ENCODE measurements around the gene VGLL3. TPM values are rescaled to one million over a fixed set of nuclear protein-coding genes. Genes with fewer than 3 reads are reported as not detected.
A peak's percentile ranks its signal among the peaks of the same experiment; 100 is the strongest.

VGLL3 gene
- total and polyA plus RNA-seq, 2 of the 4 experiments (the other 2 are of a cell fraction): 46.2 to 97.3 TPM

DNA sequence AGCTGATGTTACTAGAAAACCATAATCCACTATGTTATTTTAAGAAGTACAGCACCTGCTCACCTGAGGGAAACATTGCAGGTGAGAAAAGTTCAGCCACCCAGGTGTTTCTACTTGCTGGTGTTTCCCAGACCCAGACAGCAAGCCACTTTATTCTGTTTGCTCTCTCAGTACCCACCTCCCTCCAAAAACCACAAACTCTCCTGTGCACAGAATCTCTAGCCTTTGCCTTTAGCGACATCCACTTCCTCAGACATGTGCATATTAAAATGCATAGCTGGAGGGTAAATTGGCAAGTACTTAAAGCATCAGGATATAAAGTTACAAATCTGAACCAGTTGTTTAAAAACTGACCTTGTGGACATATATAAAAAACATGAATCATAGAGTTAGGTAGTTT, 36.7 kb downstream of the VGLL3 start:
- H2BK120ac ChIP-seq (ENCODE audit: low read depth, low read length): no peak overlapping the region
- H3K23ac ChIP-seq (ENCODE audit: low read depth, low read length): peak overlapping the region; percentile 43; the same call in 1 of the 2 replicates
- no peak overlapping the region for H3K56ac ChIP-seq (ENCODE audit: extremely low read depth, insufficient read depth, low read length)
- DNase-seq: peak; percentile 36
- H4K91ac ChIP-seq (ENCODE audit: insufficient read depth, low read depth, low read length): no peak overlapping the region
- ChIA-PET CTCF (interaction anchor here (0.6 kb wide), 1 partner anchor 143 kb away, joined by 3 read pairs; no protein-coding TSS in a partner anchor), POLR2A (ENCODE audit: unreplicated experiment) (no interaction called here)
- no peaks in the 10 kb centered on the region for H3K36me3 ChIP-seq (ENCODE audit: control insufficient read depth, insufficient read depth, low read length)
- H2AK5ac ChIP-seq (ENCODE audit: low read depth, low read length): no peak overlapping the region
- H3K4ac ChIP-seq (ENCODE audit: low read depth, low read length): no peak overlapping the region
- in situ Hi-C loops (cut with MboI; ENCODE audit: low sequenced_read_pairs) (no loop called here), dilution Hi-C loops (cut with HindIII; ENCODE audit: low sequenced_read_pairs, unreplicated experiment) (no loop called here), intact Hi-C loops (cut with micrococcal nuclease) (no loop called here)
- H2AFZ ChIP-seq (replicated peaks; ENCODE audit: low read length, poor library complexity): no peak overlapping the region
- no peak overlapping the region for H2BK15ac ChIP-seq (ENCODE audit: low read depth, low read length)
- H2AK9ac ChIP-seq (replicated peaks; ENCODE audit: low read depth, low read length, poor library complexity): no peak overlapping the region
- peaks cover 19% of the 10 kb centered on the region for H3K4me1 ChIP-seq (ENCODE audit: control insufficient read depth, insufficient read depth, low read length)
- no peak overlapping the region; the same call in 1 of the 2 replicates for H3K27ac ChIP-seq (ENCODE audit: insufficient read depth, low read length)
- no peak overlapping the region for H2BK5ac ChIP-seq (ENCODE audit: low read depth, low read length, poor library complexity, severe bottlenecking)
- no peak overlapping the region; a peak in 1 of 4 replicates for H4K8ac ChIP-seq (ENCODE audit: low read depth in 2 of 2, low read length in 2 of 2)
- H3K4me2 ChIP-seq (ENCODE audit: low read depth, low read length): 0 out of 2 replicates have a peak overlapping the region, but pooled peaks have one; percentile 22
- no TSS peak for BruUV-seq (replicated peaks)
- no peak overlapping the region for H3K9ac ChIP-seq (ENCODE audit: low read depth, low read length)
- no peak overlapping the region for H4K5ac ChIP-seq (ENCODE audit: low read depth, low read length)
- no peak overlapping the region for H3K14ac ChIP-seq (replicated peaks; ENCODE audit: low read depth, low read length)
- H2BK20ac ChIP-seq (ENCODE audit: low read depth, low read length): no peak overlapping the region
- H3K27me3 ChIP-seq (ENCODE audit: control insufficient read depth, insufficient read depth, low read length): no peaks in the 10 kb centered on the region
- peaks cover 3% of the 10 kb centered on the region; the same call in 1 of the 2 replicates for H4K20me1 ChIP-seq (ENCODE audit: insufficient read depth, low read length)
- H3K9me1 ChIP-seq (ENCODE audit: insufficient read depth, low read length): no peaks in the 10 kb centered on the region
- H3K18ac ChIP-seq (ENCODE audit: low read depth, low read length): no peak overlapping the region
- WGBS, 2 experiments (ENCODE audit: extremely low coverage in 2 of 2, insufficient read length in 1 of 2): no CpG with 5 or more reads among the region's 1 CpG
- ATAC-seq (ENCODE audit: low read depth): no peak
- no peaks in the 10 kb centered on the region for H3K9me3 ChIP-seq (ENCODE audit: control insufficient read depth, insufficient read depth, low read length)
- H3K4me3 ChIP-seq (ENCODE audit: insufficient read depth, low read depth, low read length): no peak overlapping the region
- peaks cover 14 to 40% of the 10 kb centered on the region in 2 experiments; a peak in 3 of 4 replicates for H3K79me1 ChIP-seq (ENCODE audit: low read depth in 1 of 2, low read length in 2 of 2)
- TF ChIP-seq FOS (IDR thresholded peaks at IDR 0.05; ENCODE audit: low read depth, low read length): no peak
- TF ChIP-seq, protein P1, sequence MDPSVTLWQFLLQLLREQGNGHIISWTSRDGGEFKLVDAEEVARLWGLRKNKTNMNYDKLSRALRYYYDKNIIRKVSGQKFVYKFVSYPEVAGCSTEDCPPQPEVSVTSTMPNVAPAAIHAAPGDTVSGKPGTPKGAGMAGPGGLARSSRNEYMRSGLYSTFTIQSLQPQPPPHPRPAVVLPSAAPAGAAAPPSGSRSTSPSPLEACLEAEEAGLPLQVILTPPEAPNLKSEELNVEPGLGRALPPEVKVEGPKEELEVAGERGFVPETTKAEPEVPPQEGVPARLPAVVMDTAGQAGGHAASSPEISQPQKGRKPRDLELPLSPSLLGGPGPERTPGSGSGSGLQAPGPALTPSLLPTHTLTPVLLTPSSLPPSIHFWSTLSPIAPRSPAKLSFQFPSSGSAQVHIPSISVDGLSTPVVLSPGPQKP (IDR thresholded peaks at IDR 0.05; ENCODE audit: borderline replicate concordance, low read depth, low read length): no peak
- TF ChIP-seq MXI1 (IDR thresholded peaks at IDR 0.05; ENCODE audit: borderline replicate concordance, low read depth, low read length): no peak
- no peak for TF ChIP-seq RFX5 (IDR thresholded peaks at IDR 0.05; ENCODE audit: low read depth, low read length)
- TF ChIP-seq, protein P2, sequence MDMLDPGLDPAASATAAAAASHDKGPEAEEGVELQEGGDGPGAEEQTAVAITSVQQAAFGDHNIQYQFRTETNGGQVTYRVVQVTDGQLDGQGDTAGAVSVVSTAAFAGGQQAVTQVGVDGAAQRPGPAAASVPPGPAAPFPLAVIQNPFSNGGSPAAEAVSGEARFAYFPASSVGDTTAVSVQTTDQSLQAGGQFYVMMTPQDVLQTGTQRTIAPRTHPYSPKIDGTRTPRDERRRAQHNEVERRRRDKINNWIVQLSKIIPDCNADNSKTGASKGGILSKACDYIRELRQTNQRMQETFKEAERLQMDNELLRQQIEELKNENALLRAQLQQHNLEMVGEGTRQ (IDR thresholded peaks at IDR 0.05; ENCODE audit: low read depth, low read length): no peak
- TF ChIP-seq MAFK (IDR thresholded peaks at IDR 0.05; ENCODE audit: low read depth, low read length): no peak
- TF ChIP-seq CHD1 (IDR thresholded peaks at IDR 0.05; ENCODE audit: low read depth, low read length): no peak
- no peak for TF ChIP-seq RAD21 (IDR thresholded peaks at IDR 0.05; ENCODE audit: low read length)
- TF ChIP-seq POLR2A (IDR thresholded peaks at IDR 0.05; ENCODE audit: low read depth, low read length): no peak
- no peak for TF ChIP-seq RCOR1 (IDR thresholded peaks at IDR 0.05; ENCODE audit: insufficient replicate concordance, low read length)
- TF ChIP-seq NFE2L2 (IDR thresholded peaks at IDR 0.05; ENCODE audit: low read depth, low read length): no peak
- TF ChIP-seq, protein P3, sequence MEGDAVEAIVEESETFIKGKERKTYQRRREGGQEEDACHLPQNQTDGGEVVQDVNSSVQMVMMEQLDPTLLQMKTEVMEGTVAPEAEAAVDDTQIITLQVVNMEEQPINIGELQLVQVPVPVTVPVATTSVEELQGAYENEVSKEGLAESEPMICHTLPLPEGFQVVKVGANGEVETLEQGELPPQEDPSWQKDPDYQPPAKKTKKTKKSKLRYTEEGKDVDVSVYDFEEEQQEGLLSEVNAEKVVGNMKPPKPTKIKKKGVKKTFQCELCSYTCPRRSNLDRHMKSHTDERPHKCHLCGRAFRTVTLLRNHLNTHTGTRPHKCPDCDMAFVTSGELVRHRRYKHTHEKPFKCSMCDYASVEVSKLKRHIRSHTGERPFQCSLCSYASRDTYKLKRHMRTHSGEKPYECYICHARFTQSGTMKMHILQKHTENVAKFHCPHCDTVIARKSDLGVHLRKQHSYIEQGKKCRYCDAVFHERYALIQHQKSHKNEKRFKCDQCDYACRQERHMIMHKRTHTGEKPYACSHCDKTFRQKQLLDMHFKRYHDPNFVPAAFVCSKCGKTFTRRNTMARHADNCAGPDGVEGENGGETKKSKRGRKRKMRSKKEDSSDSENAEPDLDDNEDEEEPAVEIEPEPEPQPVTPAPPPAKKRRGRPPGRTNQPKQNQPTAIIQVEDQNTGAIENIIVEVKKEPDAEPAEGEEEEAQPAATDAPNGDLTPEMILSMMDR (conservative IDR thresholded peaks at IDR 0.05; ENCODE audit: low read depth, low read length): no peak
- no peak for TF ChIP-seq CEBPB (IDR thresholded peaks at IDR 0.05; ENCODE audit: low read depth, low read length)
- no peak for TF ChIP-seq SMC3 (IDR thresholded peaks at IDR 0.05; ENCODE audit: low read depth, low read length)
- no peak for TF ChIP-seq MAZ (IDR thresholded peaks at IDR 0.05; ENCODE audit: borderline replicate concordance, low read depth, low read length)
- TF ChIP-seq BHLHE40 (IDR thresholded peaks at IDR 0.05; ENCODE audit: low read depth, low read length): no peak
